ENCODE measurements around the gene PRPF8. TPM values are rescaled to one million over a fixed set of nuclear protein-coding genes. Genes with fewer than 3 reads are reported as not detected.

PRPF8 gene
- total and polyA plus RNA-seq, 2 of the 13 experiments (the other 11 are each of a cell fraction or from before 2014, with no cell fraction given): 112 to 179 TPM

DNA sequence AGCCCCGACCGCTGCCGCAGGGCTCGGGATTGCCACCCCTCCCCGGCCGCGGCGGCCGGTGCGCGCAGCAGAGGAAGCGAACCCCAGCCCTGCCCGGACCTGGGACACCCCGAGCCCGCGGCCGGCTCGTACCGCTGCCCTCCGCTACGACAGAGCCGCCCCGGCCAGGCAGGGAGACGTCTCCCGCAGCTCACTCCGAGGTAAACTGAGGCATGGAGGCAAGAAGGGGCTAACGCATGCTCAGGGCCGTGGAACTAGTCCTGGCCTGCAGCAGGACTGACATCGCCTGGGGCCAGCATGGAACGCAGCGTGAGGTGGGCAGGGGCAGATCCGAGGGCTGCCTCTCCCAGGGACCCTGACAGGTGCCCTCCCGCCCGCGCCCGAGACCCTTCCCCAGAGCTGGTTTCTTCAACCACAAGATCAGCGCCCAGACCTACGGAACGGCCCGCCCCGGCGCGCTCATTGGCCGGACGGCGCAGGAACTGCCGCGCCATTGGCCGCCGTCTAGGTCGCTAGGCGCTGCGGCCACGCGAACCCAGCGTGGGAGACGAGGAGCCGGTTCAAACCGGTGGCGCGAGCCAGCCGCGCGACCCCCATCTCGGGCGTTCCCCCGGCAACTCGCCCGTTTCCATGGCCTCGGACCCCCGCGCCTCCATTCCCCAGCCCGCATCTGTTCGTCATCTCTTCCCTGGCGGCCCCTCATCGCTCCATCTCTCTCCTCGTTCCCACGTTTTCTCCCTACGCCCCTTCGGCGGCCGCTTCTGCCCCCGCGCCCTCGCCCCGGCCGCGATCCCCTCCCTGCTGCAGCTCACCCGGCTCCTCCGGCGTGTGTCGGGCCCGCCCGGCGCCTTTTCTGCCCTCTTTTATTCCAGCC is 56.4 kb downstream of the PRPF8 start, which contains the start of gene SLC43A2 (continued):
- TF ChIP-seq, protein P1, sequence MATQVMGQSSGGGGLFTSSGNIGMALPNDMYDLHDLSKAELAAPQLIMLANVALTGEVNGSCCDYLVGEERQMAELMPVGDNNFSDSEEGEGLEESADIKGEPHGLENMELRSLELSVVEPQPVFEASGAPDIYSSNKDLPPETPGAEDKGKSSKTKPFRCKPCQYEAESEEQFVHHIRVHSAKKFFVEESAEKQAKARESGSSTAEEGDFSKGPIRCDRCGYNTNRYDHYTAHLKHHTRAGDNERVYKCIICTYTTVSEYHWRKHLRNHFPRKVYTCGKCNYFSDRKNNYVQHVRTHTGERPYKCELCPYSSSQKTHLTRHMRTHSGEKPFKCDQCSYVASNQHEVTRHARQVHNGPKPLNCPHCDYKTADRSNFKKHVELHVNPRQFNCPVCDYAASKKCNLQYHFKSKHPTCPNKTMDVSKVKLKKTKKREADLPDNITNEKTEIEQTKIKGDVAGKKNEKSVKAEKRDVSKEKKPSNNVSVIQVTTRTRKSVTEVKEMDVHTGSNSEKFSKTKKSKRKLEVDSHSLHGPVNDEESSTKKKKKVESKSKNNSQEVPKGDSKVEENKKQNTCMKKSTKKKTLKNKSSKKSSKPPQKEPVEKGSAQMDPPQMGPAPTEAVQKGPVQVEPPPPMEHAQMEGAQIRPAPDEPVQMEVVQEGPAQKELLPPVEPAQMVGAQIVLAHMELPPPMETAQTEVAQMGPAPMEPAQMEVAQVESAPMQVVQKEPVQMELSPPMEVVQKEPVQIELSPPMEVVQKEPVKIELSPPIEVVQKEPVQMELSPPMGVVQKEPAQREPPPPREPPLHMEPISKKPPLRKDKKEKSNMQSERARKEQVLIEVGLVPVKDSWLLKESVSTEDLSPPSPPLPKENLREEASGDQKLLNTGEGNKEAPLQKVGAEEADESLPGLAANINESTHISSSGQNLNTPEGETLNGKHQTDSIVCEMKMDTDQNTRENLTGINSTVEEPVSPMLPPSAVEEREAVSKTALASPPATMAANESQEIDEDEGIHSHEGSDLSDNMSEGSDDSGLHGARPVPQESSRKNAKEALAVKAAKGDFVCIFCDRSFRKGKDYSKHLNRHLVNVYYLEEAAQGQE (IDR thresholded peaks at IDR 0.05; ENCODE audit: borderline replicate concordance in 1 of 2, low read depth in 1 of 2, low read length in 2 of 2): no peak; a peak in 1 of 4 replicates
- TF ChIP-seq EP300 (IDR thresholded peaks at IDR 0.05; ENCODE audit: low read depth in 2 of 2, low read length in 2 of 2) (no peak), EP300 (CRISPR knock-in tag; IDR thresholded peaks at IDR 0.05; ENCODE audit: borderline replicate concordance) (peak; percentile 42), KAT2B (IDR thresholded peaks at IDR 0.05; ENCODE audit: borderline replicate concordance, low read depth, low read length) (no peak), ZNF136 (CRISPR knock-in tag; IDR thresholded peaks at IDR 0.05; ENCODE audit: low read depth) (0 out of 2 replicates have a peak, but pooled peaks have one; percentile 39), XRCC5 (optimal IDR thresholded peaks at IDR 0.05; ENCODE audit: low read length) (no peak), ZFY (CRISPR knock-in tag; IDR thresholded peaks at IDR 0.05) (no peak; the same call in 1 of the 2 replicates), SIN3B (IDR thresholded peaks at IDR 0.05; ENCODE audit: low read length) (no peak), ZSCAN12 (CRISPR knock-in tag; IDR thresholded peaks at IDR 0.05) (no peak), KDM6A (CRISPR knock-in tag; IDR thresholded peaks at IDR 0.05; ENCODE audit: low read depth) (no peak)
- TF ChIP-seq, protein P2, sequence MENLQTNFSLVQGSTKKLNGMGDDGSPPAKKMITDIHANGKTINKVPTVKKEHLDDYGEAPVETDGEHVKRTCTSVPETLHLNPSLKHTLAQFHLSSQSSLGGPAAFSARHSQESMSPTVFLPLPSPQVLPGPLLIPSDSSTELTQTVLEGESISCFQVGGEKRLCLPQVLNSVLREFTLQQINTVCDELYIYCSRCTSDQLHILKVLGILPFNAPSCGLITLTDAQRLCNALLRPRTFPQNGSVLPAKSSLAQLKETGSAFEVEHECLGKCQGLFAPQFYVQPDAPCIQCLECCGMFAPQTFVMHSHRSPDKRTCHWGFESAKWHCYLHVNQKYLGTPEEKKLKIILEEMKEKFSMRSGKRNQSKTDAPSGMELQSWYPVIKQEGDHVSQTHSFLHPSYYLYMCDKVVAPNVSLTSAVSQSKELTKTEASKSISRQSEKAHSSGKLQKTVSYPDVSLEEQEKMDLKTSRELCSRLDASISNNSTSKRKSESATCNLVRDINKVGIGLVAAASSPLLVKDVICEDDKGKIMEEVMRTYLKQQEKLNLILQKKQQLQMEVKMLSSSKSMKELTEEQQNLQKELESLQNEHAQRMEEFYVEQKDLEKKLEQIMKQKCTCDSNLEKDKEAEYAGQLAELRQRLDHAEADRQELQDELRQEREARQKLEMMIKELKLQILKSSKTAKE (CRISPR knock-in tag; IDR thresholded peaks at IDR 0.05; ENCODE audit: borderline replicate concordance): no peak
- TF ChIP-seq, protein P3, sequence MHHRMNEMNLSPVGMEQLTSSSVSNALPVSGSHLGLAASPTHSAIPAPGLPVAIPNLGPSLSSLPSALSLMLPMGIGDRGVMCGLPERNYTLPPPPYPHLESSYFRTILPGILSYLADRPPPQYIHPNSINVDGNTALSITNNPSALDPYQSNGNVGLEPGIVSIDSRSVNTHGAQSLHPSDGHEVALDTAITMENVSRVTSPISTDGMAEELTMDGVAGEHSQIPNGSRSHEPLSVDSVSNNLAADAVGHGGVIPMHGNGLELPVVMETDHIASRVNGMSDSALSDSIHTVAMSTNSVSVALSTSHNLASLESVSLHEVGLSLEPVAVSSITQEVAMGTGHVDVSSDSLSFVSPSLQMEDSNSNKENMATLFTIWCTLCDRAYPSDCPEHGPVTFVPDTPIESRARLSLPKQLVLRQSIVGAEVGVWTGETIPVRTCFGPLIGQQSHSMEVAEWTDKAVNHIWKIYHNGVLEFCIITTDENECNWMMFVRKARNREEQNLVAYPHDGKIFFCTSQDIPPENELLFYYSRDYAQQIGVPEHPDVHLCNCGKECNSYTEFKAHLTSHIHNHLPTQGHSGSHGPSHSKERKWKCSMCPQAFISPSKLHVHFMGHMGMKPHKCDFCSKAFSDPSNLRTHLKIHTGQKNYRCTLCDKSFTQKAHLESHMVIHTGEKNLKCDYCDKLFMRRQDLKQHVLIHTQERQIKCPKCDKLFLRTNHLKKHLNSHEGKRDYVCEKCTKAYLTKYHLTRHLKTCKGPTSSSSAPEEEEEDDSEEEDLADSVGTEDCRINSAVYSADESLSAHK (CRISPR knock-in tag; IDR thresholded peaks at IDR 0.05; ENCODE audit: borderline replicate concordance): no peak
